GM15510 (cell line): ENCODE measurements around the gene TOM1L2.

Experiments
- POLR2A ChIP-seq: IDR thresholded peaks from 3 replicates; pipeline ENCODE4 v1.6.1; 2011; ENCODE audit warnings: borderline replicate concordance; ENCODE audit not compliant: insufficient read length; ENCODE audit errors: extremely low read depth

TOM1L2 gene

DNA sequence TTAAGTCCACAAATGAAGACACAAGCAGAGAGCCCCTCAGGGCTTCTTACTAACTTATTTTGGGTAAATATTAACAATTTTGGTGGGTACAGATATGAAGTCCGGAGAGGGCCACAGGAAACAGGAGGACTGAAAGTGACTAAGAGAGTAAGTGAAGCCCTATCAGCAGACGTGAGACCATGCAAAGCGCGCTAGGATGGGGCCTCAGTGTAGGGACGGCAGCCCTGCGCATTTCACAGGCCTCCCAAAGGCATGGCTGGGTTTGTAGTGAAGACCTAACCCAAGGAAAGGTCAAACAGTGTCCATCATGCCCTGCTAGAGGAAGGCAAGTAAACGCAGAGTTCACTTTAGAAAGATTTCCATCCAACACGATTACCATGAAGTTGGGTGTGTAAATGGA, 75.5 kb downstream of the TOM1L2 start:
- no peak for TF ChIP-seq POLR2A

DNA sequence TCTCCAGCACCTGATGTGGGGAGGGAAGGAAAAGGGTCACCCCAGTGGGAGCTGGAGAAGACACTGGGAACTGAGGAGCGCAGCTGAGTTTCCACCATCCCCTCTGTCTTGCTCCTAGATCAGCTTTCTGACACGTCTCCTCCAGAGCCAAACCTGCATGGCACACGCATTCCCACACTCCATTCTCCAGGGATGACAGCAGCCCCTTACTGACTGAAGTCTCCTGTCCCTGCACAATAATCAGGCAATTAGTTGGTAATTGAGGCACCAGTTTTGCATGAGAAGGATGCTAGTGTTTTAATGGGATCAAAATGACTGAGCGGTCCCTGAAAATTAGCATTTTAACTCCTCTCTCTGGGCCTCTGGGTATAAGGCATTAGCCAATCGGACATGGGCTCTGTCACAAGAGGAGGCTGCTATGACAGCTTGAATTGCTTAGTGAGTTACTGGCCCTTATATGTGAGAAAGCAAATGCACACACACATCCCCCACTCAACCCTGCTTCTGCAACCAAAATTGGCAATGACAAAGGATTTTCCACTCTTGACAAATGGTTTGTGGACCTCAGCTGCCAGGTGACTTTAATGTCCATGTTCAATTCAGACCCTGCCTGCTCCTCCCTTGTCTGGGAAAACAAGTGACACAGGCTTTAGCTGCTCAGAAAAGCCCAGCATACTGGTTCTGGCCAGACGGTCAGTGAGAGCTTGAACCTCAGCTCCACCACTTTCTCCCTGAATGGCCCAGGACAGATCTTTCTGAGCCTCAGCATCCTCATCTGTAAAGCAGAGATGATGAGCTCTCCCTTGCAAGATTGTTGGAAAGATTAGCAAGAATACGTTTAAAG, 78.2 kb downstream of the TOM1L2 start:
- no peak for TF ChIP-seq POLR2A

DNA sequence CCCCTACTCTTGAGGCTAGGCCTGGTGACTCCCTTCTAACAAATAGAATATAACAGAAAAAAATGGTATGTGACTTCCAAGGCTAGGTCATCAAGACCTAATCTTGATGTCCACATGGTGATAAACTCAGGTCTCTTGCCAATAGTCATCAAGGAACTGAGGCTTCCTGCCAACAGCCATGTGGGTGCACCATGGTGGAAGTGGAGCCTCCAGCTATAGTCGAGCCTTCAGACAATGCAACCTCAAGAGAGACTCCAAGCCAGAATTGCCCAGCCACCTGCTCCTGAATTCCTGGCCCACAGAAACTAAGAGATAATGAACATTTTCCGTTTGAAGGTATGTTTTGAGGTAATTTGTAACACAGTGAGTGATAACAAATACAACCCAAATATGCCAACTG, 79.5 kb downstream of the TOM1L2 start:
- TF ChIP-seq POLR2A = no peak

DNA sequence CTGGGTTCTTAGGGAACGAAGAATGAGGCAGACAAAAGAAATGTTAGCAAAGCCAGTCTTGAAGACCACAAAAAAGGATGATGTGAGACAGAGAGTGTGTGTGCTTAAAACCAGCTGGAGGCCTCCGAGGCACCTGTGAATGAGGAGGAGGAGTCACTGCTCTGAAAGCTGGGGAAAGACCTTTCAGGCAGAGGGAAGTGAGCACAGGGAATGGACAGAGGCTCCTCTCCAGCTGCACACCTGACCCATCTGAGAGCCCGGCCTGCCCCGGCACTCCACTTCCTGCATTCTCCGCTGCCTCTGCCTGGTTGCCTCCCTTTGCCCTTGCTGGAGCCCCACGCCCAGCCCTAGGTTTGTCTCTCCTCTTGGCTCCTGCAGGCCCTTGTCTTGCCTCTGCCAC, 80.2 kb downstream of the TOM1L2 start:
- no peak for TF ChIP-seq POLR2A

DNA sequence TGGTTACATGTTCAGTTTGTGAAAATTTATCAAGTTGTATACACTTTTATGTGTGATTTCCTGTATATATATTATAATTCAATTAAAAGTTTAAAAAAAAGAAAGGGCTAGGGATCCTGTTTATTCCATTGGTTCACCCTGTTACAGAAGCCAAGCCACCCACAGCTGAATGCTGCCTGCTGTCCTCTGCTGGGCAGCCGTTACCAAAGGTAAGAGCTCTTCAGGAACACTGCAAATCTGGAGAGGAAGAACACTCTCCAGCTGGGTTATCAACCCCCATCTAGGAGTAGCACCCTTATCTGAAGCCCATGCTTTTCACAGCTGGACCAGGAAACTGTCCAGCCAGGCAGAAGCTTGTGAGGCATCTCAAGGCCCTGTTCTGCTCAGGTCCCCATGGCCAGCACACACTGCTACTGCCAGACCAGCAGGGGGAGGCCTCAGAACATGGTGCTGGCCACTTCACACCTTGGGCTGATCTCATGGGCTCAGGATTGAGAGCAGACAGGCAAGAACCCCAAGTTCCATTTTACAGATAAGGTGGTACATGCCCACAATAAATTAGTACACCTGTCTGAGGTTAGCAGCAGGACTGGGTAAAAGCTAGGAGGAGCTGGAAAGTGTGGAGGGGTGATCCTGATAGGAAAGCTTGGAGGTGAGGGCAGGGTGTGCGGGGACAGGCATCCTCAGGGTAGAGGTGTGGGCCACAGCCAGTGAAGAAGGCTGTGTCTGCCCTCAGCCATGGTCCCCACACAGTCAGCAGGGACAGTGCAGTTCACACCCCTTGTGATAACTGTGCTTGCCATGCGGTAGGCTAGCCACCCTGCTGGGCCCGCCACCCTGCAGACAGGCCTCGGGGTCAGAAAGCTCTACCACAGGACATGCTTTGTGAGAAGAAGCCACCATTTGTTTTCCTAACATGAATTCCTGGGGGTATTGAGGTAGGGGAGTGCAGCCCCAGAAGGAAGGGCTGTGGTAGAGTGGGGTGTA, 81.1 kb downstream of the TOM1L2 start:
- no peak for TF ChIP-seq POLR2A

DNA sequence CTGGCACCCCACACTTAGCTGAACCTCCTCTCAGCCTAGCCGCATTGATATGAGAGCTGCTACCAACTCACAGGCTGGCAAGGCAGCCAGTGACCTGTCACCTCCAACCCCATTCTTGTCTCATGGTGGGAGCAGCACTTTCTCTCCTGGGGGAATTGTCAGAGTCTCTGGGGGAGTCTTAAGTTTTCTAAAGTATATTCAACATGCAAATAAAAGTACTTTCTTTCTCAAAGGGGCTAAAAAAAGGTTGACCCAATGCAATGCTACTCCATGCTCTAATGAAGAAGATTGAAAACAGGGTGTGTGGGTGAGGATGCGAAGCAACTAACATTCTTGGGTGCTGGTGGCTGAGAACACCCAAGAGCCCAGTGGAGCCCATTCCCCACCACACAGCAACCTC, 82.3 kb downstream of the TOM1L2 start:
- TF ChIP-seq POLR2A = no peak

DNA sequence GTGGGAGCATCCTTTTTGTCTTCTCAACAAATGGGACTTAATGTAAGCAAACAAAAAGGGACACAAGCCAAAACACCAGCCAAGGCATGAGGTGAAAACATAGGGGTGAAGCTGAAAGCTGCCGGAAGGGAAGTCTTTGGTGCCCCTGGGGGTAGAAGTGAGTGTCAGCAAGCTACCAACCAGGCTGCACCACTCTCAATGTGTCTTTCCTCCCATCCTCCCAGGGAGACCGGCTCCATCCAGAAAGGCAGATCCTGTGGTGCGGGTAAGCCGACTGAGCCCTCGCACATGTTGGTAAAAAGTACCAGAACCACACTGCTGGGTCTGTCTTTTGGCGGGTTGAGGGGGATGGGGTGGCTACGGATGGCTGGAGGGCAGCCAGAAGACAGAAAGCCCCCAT, 83.4 kb downstream of the TOM1L2 start:
- no peak for TF ChIP-seq POLR2A

DNA sequence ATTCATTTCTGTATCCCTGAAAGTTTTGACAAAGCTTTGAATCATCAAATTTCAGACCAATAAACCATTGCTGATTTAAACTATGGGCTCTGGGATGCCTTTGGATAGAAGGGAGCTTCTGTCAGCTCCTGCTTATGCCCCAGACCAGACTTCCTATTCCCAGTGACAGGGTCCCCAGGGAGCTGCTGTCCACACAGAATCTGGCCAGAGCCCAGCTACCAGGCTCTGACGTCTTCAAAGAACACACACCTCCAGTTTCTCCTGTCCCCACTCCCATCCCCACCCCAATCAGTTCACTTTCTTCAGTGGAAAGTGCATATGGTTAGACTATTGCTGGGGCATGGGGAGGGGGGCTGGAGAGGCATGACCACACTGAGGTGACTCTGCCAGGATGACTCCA, 83.8 kb downstream of the TOM1L2 start:
- TF ChIP-seq POLR2A = no peak

DNA sequence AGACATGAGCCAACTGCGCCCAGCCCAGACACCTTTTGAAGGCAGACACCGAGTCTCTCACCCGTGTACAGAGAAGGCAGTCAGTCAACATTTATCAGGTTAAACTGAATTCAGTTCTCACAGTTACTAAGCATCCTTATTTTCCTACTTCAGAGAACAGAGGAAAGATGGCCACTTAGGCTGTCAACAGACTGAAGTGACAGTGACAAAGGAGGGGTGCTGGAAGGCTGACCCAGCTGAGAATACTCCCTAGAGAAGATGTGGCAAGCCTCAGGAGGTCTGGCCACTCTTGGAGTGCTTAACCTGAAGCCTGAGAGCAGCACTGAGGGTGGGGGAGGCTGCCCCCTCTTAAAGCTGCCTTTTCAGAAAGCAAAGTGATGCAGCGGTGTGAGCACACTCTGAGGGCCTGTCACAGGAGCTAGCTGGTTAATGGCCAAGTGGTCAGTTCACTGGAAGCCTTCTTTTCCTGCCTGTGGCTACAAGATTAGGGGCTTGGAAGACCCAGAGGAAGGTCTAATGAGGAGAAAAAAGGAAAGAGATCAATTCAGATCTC, 84.4 kb downstream of the TOM1L2 start:
- TF ChIP-seq POLR2A = no peak

DNA sequence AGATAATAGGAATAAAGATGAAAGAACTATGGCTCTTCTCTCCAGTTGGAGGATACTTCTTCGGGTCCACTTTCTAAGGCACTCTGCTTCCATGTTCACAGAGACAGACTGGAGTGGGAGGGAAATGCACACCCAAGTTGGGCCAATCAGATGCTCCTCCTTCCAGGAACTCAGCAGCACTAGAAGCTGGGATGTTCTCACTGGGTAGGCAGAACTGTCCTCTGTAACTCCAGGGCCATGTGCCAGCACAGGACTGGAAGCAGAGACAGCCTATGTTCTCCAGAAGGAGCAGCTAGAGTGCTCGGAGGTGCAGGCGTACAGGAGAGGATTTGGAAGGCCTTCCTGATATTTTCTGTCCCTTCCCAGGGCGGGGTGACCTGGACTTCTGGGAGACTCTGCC, 85.5 kb downstream of the TOM1L2 start:
- TF ChIP-seq POLR2A = no peak

DNA sequence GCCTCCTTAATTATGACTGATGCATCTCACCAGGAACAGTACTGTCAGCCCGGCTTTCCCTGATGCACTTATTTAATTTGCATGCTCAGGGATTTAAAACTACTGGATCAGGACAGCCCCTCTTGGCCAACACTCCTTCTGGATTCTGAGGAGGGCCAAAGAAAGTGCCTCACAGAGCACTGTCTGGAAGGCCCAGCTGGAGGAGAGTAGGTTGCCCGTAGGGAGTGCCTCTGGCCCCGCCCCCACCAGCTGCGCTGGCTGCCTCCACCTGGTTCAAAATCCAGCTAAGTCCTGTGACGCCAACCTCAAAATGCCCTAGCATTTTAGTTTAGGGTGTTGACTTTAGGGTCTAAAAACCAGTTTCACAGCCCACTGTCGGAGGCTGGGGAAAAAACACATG, 86.0 kb downstream of the TOM1L2 start:
- TF ChIP-seq POLR2A = no peak

DNA sequence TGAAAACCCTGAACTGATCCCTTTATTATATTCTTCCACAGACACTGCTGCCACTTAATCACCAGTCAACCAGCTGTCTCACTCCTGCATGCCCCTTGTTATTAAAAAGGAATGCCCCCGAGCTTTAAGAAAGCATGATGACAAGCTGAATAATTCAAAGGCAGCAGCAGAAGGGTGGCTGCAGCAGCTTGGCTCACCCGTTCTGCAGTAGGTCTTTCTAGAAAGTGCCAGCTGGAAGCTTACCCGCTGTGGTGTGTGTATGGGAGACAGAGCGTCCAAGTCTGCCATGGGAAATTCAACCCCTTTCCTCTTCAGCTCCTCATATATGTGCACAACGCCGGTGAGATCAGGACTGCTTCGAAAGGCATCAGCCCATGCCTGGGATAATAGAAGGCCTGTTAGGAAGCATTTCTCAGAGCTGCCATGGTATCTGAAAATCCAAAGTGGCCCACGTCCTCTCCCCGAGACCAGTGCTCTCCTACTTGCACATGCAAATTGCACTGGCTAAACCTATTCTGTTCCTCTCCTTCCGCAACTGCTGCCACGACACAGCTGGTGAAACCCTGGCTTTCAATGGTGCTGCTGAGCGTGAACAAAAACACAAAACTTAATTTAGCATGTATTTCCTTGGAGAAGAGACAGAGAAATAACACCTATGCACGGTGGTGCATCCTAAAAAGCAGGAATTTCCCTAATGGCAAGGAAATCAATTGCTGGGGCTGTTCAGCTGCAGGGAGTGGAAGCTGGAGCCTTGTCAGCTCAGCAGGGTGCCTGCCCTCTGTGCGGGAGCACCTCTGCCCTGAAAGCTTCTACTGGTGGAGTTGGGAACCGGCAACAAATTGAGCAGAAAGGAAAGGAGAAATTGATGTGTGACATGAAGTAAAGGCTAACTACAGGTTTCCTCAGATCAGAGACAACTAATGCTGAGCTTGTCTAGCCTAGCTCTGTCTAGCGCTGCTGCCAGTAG, 87.5 kb downstream of the TOM1L2 start:
- no peak for TF ChIP-seq POLR2A

DNA sequence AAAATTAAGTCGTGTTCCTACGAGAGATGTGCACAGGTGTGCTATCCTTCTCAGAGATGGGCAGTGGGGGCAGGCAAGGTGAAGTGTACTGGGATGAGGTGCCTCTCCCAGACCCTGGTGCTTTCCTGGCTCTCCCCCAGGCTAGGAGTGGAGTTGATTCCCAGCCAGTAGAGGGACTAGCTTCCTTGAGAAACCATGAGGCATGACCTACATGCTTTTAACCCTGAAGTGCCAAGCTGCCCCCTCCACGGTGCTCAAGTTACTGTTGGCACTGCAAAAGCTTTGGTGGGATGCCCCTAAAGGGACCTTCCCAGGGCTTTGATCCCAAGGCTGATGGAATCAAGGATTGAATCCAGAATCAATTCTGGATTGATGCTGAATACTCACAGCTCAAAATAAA, 88.4 kb downstream of the TOM1L2 start:
- TF ChIP-seq POLR2A = no peak

DNA sequence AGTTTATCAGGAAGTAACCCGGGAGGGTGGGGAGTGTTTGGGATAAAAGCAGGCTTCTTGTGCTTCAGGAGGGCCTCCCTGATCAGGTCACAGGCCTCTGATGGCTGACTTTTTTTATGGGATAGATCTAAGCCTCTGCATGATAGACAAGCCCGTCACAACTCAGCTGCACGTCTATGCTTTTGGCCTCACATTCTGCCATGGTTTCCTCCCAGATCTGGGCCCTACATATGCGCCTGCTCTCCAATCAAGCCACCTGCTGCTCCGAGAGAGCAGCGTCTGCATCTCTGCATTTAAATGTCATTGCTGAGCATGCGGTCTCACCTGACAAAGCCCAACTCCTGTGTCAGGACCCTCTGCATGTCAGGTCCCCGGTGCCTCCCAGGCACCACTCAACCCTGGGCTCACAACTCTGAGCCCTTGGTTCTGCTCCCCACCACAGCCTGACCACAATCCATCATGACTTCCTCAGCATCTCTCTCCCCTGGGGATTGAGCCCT, 90.1 kb downstream of the TOM1L2 start:
- no peak for TF ChIP-seq POLR2A
